Activated gamma-delta T cell treated with Interleukin-2 at 50 U/mL for 16 hours (primary cell): ENCODE results near the gene BAX.
A peak's percentile ranks its signal among the peaks of the same experiment; 100 is the strongest.

Source experiments
- DNase-seq: peaks from one replicate; pipeline ENCODE4 v3.0.0-alpha.2; 2020

The BAX gene

DNA sequence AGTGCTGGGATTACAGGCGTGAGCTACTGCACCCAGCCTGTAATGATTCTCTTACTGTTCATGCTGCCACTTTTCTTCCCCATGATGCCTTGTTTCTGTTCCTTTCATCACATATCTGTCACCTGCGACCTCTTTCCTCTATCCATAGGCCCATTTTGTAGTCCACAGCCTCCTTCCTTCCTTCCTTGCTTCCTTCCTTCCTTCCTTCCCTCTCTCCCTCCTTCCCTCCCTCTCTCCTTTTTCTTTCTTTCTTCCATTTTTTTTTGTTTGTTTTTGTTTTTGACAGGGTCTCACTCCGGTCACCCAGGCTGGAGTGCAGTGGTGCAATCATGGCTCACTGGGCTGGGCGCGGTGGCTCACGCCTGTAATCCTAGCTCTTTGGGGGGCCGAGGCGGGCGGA is 34.2 kb downstream of the BAX start:
- no peak for DNase-seq

- no peak for DNase-seq
These were observed 35.1 kb downstream of the BAX start for GRCh38 chr19:48989701-48990291.

DNA sequence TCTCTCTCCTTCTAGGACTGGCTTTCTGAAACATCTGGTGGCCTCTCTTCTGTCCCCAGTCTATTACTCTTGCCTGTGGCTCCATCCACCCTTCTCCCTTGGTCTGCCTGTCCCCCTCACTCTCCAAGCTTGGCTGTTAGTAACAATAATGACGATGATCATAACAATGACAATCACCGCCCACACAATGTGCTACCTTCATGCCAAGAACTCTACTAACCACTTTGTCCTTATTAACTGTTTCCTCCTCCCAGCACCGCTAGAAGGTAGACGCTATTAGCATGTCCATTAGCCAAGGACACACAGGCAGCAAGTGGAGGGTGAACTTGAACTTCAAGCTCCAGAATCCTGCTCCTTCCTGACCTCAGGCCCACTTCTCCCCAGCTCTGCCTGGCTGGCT is 35.7 kb downstream of the BAX start:
- no peak for DNase-seq

GRCh38 chr19:48991011-48991609 is 36.4 kb downstream of the BAX start:
- no peak for DNase-seq

GRCh38 chr19:48991873-48992580 is 37.4 kb downstream of the BAX start:
- no peak for DNase-seq

DNA sequence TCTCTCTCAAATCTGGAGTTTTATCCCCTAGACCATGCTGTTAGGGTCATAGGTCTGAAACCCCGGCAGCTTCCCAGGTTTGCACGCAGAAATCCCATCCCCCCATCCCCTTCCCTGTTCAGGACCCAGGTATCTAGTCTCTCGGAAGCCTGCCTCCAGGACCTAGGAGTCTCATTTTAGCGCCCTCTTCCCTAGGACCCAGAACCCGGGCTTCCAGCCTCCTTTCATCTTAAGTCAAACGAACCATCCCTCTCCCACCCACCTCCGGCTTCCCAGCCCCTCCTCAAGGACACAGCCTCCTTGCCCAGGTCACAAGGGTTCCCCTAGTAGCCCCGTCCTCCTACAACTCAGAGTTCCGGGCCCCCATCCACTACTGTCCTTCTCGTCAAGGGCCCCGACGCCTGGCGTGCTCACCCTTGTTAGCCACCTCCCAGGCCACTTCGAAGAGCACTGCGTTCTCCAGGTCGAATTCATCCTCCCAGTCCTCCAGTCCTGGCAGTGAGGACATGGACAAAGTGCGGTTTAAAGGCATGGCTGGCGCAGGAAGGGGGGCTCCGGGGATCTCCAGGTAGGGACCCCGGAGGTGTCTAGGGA is 38.0 kb downstream of the BAX start:
- no peak for DNase-seq

- DNase-seq = peak; percentile 99
These were observed 38.7 kb downstream of the BAX start, which contains the start of the genes GYS1 and RUVBL2 for GRCh38 chr19:48993175-48994034. GYS1 (minus strand) TSS chr19:48993309; CDS start chr19:48993112, 197 bp downstream. RUVBL2 (plus strand) TSS chr19:48993887; CDS start chr19:48993912, 25 bp downstream.

GRCh38 chr19:48994035-48994386 is 39.3 kb downstream of the BAX start:
- DNase-seq = no peak

GRCh38 chr19:48997972-48998371 is 43.3 kb downstream of the BAX start:
- DNase-seq = peak; percentile 47

DNA sequence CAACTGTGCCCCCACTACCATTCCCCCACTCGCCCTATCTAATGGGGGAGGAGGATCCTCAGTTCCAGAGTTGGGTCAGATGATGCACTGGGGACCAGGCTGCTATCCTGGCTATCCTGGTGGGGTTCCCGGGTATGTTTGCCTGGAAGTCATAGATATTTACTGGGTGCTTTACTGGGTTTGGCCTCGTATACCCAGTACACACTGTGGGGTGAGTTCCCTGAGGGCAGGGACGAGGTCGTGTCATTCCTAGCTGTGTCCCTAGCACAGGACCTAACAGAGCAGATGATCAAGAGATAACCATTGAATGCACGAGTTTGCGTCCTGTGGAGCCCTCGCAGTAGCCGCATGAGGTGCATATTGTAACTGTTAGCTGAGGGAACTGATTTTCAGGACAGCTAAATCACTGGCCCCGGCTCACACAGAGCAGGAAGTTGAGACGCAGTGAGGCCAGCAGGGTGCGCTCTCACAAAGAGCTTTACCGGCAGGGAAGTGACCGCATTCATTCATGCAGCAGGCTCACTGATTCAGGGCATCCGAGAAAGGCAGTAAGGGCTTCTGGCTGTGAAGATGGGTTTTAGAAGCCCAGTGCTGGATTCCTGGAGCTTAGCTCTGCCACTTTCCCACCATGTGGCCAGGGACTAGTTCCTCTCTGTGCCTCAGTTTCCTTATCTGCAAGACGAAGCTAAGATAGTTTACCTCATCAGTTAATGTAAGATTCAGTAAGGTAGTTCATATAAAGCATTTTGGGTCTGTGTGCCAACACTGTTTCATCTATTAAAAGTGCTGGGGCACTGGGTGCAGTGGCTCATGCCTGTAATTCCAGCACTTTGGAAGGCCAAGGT is 45.0 kb downstream of the BAX start:
- peak; percentile 69 for DNase-seq

DNA sequence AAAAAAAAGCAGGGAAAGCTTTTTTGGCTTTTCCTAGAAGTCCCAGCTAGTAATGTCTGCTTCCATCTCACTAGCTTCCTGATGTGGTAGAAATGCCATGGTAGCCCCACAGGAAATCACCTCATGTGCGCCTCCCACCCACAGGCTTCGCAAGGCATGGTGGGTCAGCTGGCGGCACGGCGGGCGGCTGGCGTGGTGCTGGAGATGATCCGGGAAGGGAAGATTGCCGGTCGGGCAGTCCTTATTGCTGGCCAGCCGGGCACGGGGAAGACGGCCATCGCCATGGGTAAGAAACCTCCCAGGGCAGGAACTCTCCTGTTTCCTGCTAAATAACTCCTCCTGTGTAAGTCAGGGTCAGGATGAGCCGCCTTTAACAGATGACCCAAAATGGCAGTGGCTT is 49.5 kb downstream of the BAX start:
- no peak for DNase-seq

DNA sequence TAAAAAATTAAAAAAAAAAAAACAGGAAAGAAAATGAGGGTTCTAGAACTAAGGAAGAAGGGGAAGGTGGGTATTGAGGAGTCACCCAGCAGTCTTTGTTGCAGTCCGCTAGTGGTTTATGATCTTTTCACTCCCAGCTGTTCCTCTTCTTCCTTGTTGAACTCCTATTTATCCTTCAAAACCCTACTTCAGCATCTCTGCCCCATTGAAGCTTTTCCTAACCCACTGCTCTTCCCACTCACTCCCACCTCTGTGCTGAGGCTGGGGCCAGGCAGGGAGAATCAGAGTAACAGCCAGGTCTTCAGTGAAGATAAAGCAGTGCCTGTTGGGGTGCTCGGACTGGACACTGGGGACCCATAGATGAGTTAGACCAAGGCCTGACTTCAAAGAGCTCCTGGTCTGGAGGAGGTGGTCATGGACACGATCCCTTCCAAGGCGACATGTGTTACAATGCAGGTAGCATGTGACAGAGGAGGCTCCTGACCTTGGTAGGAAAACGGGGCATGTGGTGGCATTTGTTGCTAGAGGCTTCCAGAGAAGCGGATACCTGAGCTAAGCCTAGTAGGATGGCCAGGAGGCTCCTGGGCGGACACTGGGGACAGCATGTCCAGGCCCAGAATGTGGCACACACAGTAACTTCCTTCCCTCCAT is 50.4 kb downstream of the BAX start:
- DNase-seq = no peak

GRCh38 chr19:49006905-49007304 is 52.2 kb downstream of the BAX start:
- no peak for DNase-seq

- no peak for DNase-seq
These were observed 55.2 kb downstream of the BAX start for GRCh38 chr19:49009828-49010227.

DNA sequence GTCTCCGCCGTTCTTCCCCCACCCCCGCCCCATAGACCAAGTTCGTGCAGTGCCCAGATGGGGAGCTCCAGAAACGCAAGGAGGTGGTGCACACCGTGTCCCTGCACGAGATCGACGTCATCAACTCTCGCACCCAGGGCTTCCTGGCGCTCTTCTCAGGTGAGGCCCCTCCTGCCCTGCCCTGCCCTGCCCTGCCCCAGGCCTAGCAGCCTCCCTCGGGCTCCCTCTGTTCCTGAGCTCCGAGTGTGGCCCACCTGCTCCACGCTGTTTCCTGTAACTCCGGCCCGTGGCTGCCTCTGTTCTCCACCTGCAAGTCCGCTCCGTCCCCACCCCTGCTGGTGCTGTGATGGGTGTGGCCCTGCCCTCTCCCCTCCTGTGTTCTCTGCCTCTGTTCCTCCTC is 55.8 kb downstream of the BAX start:
- no peak for DNase-seq

GRCh38 chr19:49011194-49011593 is 56.5 kb downstream of the BAX start:
- no peak for DNase-seq
